DND-41 (cell line): ENCODE measurements around the gene CYP2C9.

Source experiments
- CTCF ChIP-seq: IDR thresholded peaks from 2 replicates; pipeline ENCODE4 v1.5.1; 2012; ENCODE audit warnings: borderline replicate concordance, low read length, moderate library complexity, mild to moderate bottlenecking; ENCODE audit not compliant: poor library complexity, severe bottlenecking; ENCODE audit errors: extremely low read depth
- EZH2 ChIP-seq: IDR thresholded peaks from 3 replicates; pipeline ENCODE4 v1.6.1; 2012; ENCODE audit warnings: borderline replicate concordance, low read depth, mild to moderate bottlenecking, moderate library complexity, low read length, inconsistent platforms; ENCODE audit not compliant: severe bottlenecking

- TF ChIP-seq CTCF (no peak), EZH2 (no peak)
Observed at GRCh38 chr10:94890264-94891022, 48.0 kb upstream of the CYP2C9 start.
